T-helper 17 cell (primary cell): Measurements from ENCODE around the gene TBC1D21. TPM values are rescaled to one million over a fixed set of nuclear protein-coding genes. Genes with fewer than 3 reads are reported as not detected.
A peak's percentile ranks its signal among the peaks of the same experiment; 100 is the strongest.

Source experiments
- ATAC-seq: fragments of 150-1000 bp; cut with Tn5 transposase; 2 replicates; pipeline ENCODE4 v1.10.0; 2021; ENCODE audit warnings: mild to moderate bottlenecking, moderate library complexity
- DNase-seq, 3 donors: peaks; one replicate each; pipeline versions ENCODE4 v3.0.0 to v3.0.0-alpha.2; 2020 to 2021
- H3K9me3 ChIP-seq: one replicate; pipeline ENCODE4 v1.7.0; 2013; ENCODE audit warnings: low read length, mild to moderate bottlenecking; ENCODE audit not compliant: control insufficient read depth, poor library complexity, severe bottlenecking
- H3K27ac Mint-ChIP-seq: one replicate; pipeline ENCODE4 v1.8.0; 2022; ENCODE audit warnings: mild to moderate bottlenecking, moderate library complexity, mixed read lengths
- H3K27me3 Mint-ChIP-seq: one replicate; pipeline ENCODE4 v1.8.0; 2022; ENCODE audit warnings: mixed read lengths
- H3K36me3 Mint-ChIP-seq: one replicate; pipeline ENCODE4 v1.8.0; 2022; ENCODE audit warnings: low read depth, mixed read lengths
- H3K4me1 Mint-ChIP-seq: one replicate; pipeline ENCODE4 v1.8.0; 2022; ENCODE audit warnings: mild to moderate bottlenecking, mixed read lengths
- H3K4me3 Mint-ChIP-seq: one replicate; pipeline ENCODE4 v1.8.0; 2022; ENCODE audit warnings: mild to moderate bottlenecking, moderate library complexity, mixed read lengths
- total RNA-seq, 4 donors: library from RNA in 2 of 4; stranded (reverse) in 2 of 4; gene quantifications; one replicate each; pipeline ENCODE4 v1.2.3 and lab custom pipeline; 2022 to 2026

TBC1D21 gene
- total RNA-seq, 2 donors from 2014 or later: not detected

GRCh38 chr15:73927003-73927475, 53.7 kb downstream of the TBC1D21 start:
- peak overlapping the region; percentile 87 for H3K4me3 Mint-ChIP-seq
- H3K36me3 Mint-ChIP-seq: no peaks in the 10 kb centered on the region
- H3K27ac Mint-ChIP-seq: no peak overlapping the region
- H3K4me1 Mint-ChIP-seq: peaks cover 35% of the 10 kb centered on the region
- DNase-seq: peak in 2 of 3 donors; percentile 27 to 30
- no peaks in the 10 kb centered on the region for H3K9me3 ChIP-seq
- ATAC-seq: peak; percentile 28
- H3K27me3 Mint-ChIP-seq: no peaks in the 10 kb centered on the region

GRCh38 chr15:73927476-73928240, 54.3 kb downstream of the TBC1D21 start:
- ATAC-seq (peak; percentile 91), DNase-seq (peak; percentile 67 to 79 (median 75))
- Mint-ChIP-seq H3K27ac (peak overlapping the region; percentile 45), H3K36me3 (no peaks in the 10 kb centered on the region), H3K27me3 (no peaks in the 10 kb centered on the region), H3K4me1 (peaks cover 35% of the 10 kb centered on the region), H3K4me3 (peak overlapping the region; percentile 87)
- H3K9me3 ChIP-seq: no peaks in the 10 kb centered on the region

GRCh38 chr15:73928241-73928579, 54.8 kb downstream of the TBC1D21 start:
- Mint-ChIP-seq H3K4me3 (peak overlapping the region; percentile 87), H3K27ac (peak overlapping the region; percentile 45), H3K4me1 (peaks cover 32% of the 10 kb centered on the region), H3K36me3 (no peaks in the 10 kb centered on the region), H3K27me3 (no peaks in the 10 kb centered on the region)
- DNase-seq: no peak
- no peaks in the 10 kb centered on the region for H3K9me3 ChIP-seq
- ATAC-seq: no peak

GRCh38 chr15:73928971-73929627, 55.7 kb downstream of the TBC1D21 start:
- Mint-ChIP-seq H3K4me3 (peak overlapping the region; percentile 60), H3K27ac (peak overlapping the region; percentile 45), H3K36me3 (no peaks in the 10 kb centered on the region), H3K27me3 (no peaks in the 10 kb centered on the region), H3K4me1 (peaks cover 25% of the 10 kb centered on the region)
- ATAC-seq (no peak), DNase-seq (no peak)
- no peaks in the 10 kb centered on the region for H3K9me3 ChIP-seq

GRCh38 chr15:73930371-73930770, 57.0 kb downstream of the TBC1D21 start:
- no peak overlapping the region for H3K27ac Mint-ChIP-seq
- H3K4me1 Mint-ChIP-seq: peaks cover 26% of the 10 kb centered on the region
- H3K36me3 Mint-ChIP-seq: no peaks in the 10 kb centered on the region
- no peaks in the 10 kb centered on the region for H3K9me3 ChIP-seq
- H3K27me3 Mint-ChIP-seq: no peaks in the 10 kb centered on the region
- ATAC-seq (no peak), DNase-seq (no peak)
- no peak overlapping the region for H3K4me3 Mint-ChIP-seq

- ATAC-seq (no peak), DNase-seq (no peak)
- Mint-ChIP-seq H3K4me3 (no peak overlapping the region), H3K4me1 (peaks cover 23% of the 10 kb centered on the region), H3K27ac (no peak overlapping the region), H3K27me3 (no peaks in the 10 kb centered on the region), H3K36me3 (no peaks in the 10 kb centered on the region)
- no peaks in the 10 kb centered on the region for H3K9me3 ChIP-seq
Observed at GRCh38 chr15:73930790-73931281, 57.5 kb downstream of the TBC1D21 start.

GRCh38 chr15:73931441-73931840, 58.1 kb downstream of the TBC1D21 start:
- Mint-ChIP-seq H3K27me3 (no peaks in the 10 kb centered on the region), H3K27ac (peak overlapping the region; percentile 9), H3K4me3 (no peak overlapping the region), H3K36me3 (no peaks in the 10 kb centered on the region), H3K4me1 (peaks cover 22% of the 10 kb centered on the region)
- ATAC-seq: no peak
- DNase-seq: no peak
- no peaks in the 10 kb centered on the region for H3K9me3 ChIP-seq

GRCh38 chr15:73932381-73933191, 59.2 kb downstream of the TBC1D21 start:
- Mint-ChIP-seq H3K36me3 (no peaks in the 10 kb centered on the region), H3K27me3 (no peaks in the 10 kb centered on the region), H3K4me1 (peaks cover 22% of the 10 kb centered on the region), H3K27ac (peak overlapping the region; percentile 60), H3K4me3 (no peak overlapping the region)
- no peak for ATAC-seq
- no peaks in the 10 kb centered on the region for H3K9me3 ChIP-seq
- no peak for DNase-seq

GRCh38 chr15:73934281-73934680, 60.9 kb downstream of the TBC1D21 start:
- no peaks in the 10 kb centered on the region for H3K36me3 Mint-ChIP-seq
- peaks cover 18% of the 10 kb centered on the region for H3K4me1 Mint-ChIP-seq
- DNase-seq: no peak
- H3K27ac Mint-ChIP-seq: peak overlapping the region; percentile 60
- H3K27me3 Mint-ChIP-seq: no peaks in the 10 kb centered on the region
- no peaks in the 10 kb centered on the region for H3K9me3 ChIP-seq
- peak; percentile 59 for ATAC-seq
- peak overlapping the region; percentile 31 for H3K4me3 Mint-ChIP-seq

GRCh38 chr15:73935547-73935946, 62.2 kb downstream of the TBC1D21 start:
- DNase-seq (no peak), ATAC-seq (no peak)
- no peaks in the 10 kb centered on the region for H3K36me3 Mint-ChIP-seq
- H3K4me3 Mint-ChIP-seq: no peak overlapping the region
- no peaks in the 10 kb centered on the region for H3K9me3 ChIP-seq
- H3K27ac Mint-ChIP-seq: peak overlapping the region; percentile 70
- H3K4me1 Mint-ChIP-seq: peaks cover 23% of the 10 kb centered on the region
- H3K27me3 Mint-ChIP-seq: no peaks in the 10 kb centered on the region

- Mint-ChIP-seq H3K27ac (no peak overlapping the region), H3K4me3 (no peak overlapping the region)
Observed at GRCh38 chr15:73936181-73936580, 62.8 kb downstream of the TBC1D21 start.

GRCh38 chr15:73936588-73937290, 63.4 kb downstream of the TBC1D21 start:
- Mint-ChIP-seq H3K36me3 (no peaks in the 10 kb centered on the region), H3K4me1 (peaks cover 23% of the 10 kb centered on the region), H3K4me3 (no peak overlapping the region), H3K27me3 (no peaks in the 10 kb centered on the region), H3K27ac (no peak overlapping the region)
- DNase-seq (no peak), ATAC-seq (no peak)
- H3K9me3 ChIP-seq: no peaks in the 10 kb centered on the region

More at GRCh38 chr15:73936181-73936580, 62.8 kb downstream of the TBC1D21 start:
- no peak for DNase-seq
- H3K27me3 Mint-ChIP-seq: no peaks in the 10 kb centered on the region
- H3K36me3 Mint-ChIP-seq: no peaks in the 10 kb centered on the region
- ATAC-seq: no peak
- H3K4me1 Mint-ChIP-seq: peaks cover 22% of the 10 kb centered on the region
- no peaks in the 10 kb centered on the region for H3K9me3 ChIP-seq
